GM12892 (cell line): Measurements from ENCODE around the gene RBMS3.

ENCODE experiments used
- POLR2AphosphoS5 ChIP-seq: IDR thresholded peaks from 2 replicates; pipeline ENCODE4 v1.6.1; 2011; ENCODE audit warnings: low read depth, low read length, control low read depth
- TAF1 ChIP-seq: IDR thresholded peaks from 2 replicates; pipeline ENCODE4 v1.6.1; 2011; ENCODE audit warnings: low read depth, mild to moderate bottlenecking, control low read depth, low read length, borderline replicate concordance

DNA sequence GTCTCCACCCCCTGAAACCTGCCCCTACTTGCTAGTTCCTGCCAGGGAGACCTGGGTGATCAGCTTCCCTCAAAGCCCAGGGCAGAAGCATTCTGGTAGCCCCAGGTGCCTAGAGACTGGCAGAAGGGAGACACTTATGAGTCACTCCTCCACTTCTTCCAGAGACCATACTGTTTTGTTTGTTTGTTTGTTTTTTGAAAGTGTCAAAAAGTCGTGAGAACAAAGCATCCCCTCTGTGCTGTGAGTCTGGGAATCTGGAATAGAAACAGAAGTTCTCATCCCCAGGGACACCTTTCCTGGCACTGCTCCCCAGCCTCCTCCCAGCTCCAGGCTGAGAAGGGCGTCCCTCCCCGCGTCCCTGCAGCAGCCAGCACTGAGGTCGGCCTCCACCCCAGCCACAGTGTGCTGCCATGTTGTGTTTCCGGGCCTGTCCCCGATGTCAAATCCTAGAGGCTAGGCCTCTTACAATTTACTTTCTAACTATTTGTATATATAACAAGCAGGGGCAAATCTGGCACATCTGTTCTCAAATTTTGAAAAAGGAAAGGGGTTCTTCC, 573.0 kb downstream of the RBMS3 start:
- TF ChIP-seq POLR2AphosphoS5: no peak
- no peak for TF ChIP-seq TAF1
